ENCODE data around the gene DDX28. TPM values are rescaled to one million over a fixed set of nuclear protein-coding genes. Genes with fewer than 3 reads are reported as not detected.

Gene DDX28
- polyA plus RNA-seq, 2 of the 4 experiments (the other 2 are of a cell fraction), result 14.0 to 14.9 TPM

- no peak for DNase-seq (ENCODE audit: low read depth in 1 of 2, low spot score in 1 of 2)
- TF ChIP-seq, protein P1, sequence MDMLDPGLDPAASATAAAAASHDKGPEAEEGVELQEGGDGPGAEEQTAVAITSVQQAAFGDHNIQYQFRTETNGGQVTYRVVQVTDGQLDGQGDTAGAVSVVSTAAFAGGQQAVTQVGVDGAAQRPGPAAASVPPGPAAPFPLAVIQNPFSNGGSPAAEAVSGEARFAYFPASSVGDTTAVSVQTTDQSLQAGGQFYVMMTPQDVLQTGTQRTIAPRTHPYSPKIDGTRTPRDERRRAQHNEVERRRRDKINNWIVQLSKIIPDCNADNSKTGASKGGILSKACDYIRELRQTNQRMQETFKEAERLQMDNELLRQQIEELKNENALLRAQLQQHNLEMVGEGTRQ (IDR thresholded peaks at IDR 0.05), result no peak
- TF ChIP-seq PBX3 (IDR thresholded peaks at IDR 0.05), result no peak
- TF ChIP-seq KDM1A (IDR thresholded peaks at IDR 0.05; ENCODE audit: low read depth), result no peak
- TF ChIP-seq ZFP36 (IDR thresholded peaks at IDR 0.05; ENCODE audit: borderline replicate concordance, partially characterized antibody), result no peak
- no peak for TF ChIP-seq RARB (CRISPR knock-in tag; IDR thresholded peaks at IDR 0.05)
- FAIRE-seq, result no peak
- no peak overlapping the region for H3K27ac ChIP-seq
- 94% methylated on average over 2 of the region's 2 CpGs for WGBS (ENCODE audit: missing lambda C conversion rate)
- no peak for ATAC-seq
- CTCF ChIA-PET, result no interaction called here
- H3K9me3 ChIP-seq, result no peaks in the 10 kb centered on the region
- POLR2A ChIA-PET, result no interaction called here
- H3K4me3 ChIP-seq, result no peak overlapping the region
- no peak overlapping the region for H3K4me2 ChIP-seq
- no peaks in the 10 kb centered on the region for H3K4me1 ChIP-seq
Observed at GRCh38 chr16:68049449-68049848, 26.4 kb upstream of the DDX28 start.

GRCh38 chr16:68047987-68048386 lies 25.0 kb upstream of the DDX28 start:
- FAIRE-seq (no peak), DNase-seq (ENCODE audit: low read depth in 1 of 2, low spot score in 1 of 2) (no peak), ATAC-seq (no peak)
- H3K4me1 ChIP-seq, result no peaks in the 10 kb centered on the region
- no peak overlapping the region for H3K4me2 ChIP-seq
- no peak overlapping the region for H3K4me3 ChIP-seq
- no peak for TF ChIP-seq EHF (CRISPR knock-in tag; IDR thresholded peaks at IDR 0.05)
- no peak for TF ChIP-seq CBX2 (IDR thresholded peaks at IDR 0.05; ENCODE audit: borderline replicate concordance, low read depth)
- TF ChIP-seq EP300 (IDR thresholded peaks at IDR 0.05), result no peak
- no peak for TF ChIP-seq PHF8 (IDR thresholded peaks at IDR 0.05; ENCODE audit: borderline replicate concordance, low read depth)
- no peak for TF ChIP-seq POLR2A (IDR thresholded peaks at IDR 0.05; ENCODE audit: low read length)
- TF ChIP-seq FOSL2 (IDR thresholded peaks at IDR 0.05), result no peak
- no peak for TF ChIP-seq FOSL2 (CRISPR knock-in tag; IDR thresholded peaks at IDR 0.05)
- TF ChIP-seq, protein P2, sequence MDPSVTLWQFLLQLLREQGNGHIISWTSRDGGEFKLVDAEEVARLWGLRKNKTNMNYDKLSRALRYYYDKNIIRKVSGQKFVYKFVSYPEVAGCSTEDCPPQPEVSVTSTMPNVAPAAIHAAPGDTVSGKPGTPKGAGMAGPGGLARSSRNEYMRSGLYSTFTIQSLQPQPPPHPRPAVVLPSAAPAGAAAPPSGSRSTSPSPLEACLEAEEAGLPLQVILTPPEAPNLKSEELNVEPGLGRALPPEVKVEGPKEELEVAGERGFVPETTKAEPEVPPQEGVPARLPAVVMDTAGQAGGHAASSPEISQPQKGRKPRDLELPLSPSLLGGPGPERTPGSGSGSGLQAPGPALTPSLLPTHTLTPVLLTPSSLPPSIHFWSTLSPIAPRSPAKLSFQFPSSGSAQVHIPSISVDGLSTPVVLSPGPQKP (IDR thresholded peaks at IDR 0.05; ENCODE audit: low read depth, low read length), result no peak
- TF ChIP-seq RAD21 (conservative IDR thresholded peaks at IDR 0.05 in 1 of 2, IDR thresholded peaks at IDR 0.05 in 1 of 2), result no peak
- no peak for TF ChIP-seq CHD4 (IDR thresholded peaks at IDR 0.05; ENCODE audit: borderline replicate concordance)
- TF ChIP-seq POLR2AphosphoS2 (conservative IDR thresholded peaks at IDR 0.05; ENCODE audit: low read length), result no peak
- ChIA-PET CTCF (interaction anchor here (0.7 to 1.6 kb wide), 4 partner anchors 18 to 527 kb away, joined by 3 to 6 read pairs (median 3); no protein-coding TSS in a partner anchor), POLR2A (no interaction called here)
- H3K9me3 ChIP-seq, result no peaks in the 10 kb centered on the region
- WGBS (ENCODE audit: missing lambda C conversion rate), result 90% methylated on average over 2 of the region's 2 CpGs
- H3K27ac ChIP-seq, result no peak overlapping the region

- CTCF ChIA-PET, result interaction anchor here (0.6 to 1.2 kb wide), 3 partner anchors 12 to 429 kb away, joined by 3 to 4 read pairs (median 3); no protein-coding TSS in a partner anchor
- no peak for DNase-seq (ENCODE audit: low read depth in 1 of 2, low spot score in 1 of 2)
- H3K27ac ChIP-seq, result no peak overlapping the region
- TF ChIP-seq, protein P1 (IDR thresholded peaks at IDR 0.05), result no peak
- no peak for TF ChIP-seq FOXS1 (CRISPR knock-in tag; IDR thresholded peaks at IDR 0.05)
- TF ChIP-seq FOSB (CRISPR knock-in tag; IDR thresholded peaks at IDR 0.05), result no peak
- no peak for TF ChIP-seq JUN (IDR thresholded peaks at IDR 0.05)
- TF ChIP-seq CTCF (IDR thresholded peaks at IDR 0.05), result no peak
- TF ChIP-seq ZNF302 (CRISPR knock-in tag; IDR thresholded peaks at IDR 0.05), result no peak
- TF ChIP-seq, protein P3, sequence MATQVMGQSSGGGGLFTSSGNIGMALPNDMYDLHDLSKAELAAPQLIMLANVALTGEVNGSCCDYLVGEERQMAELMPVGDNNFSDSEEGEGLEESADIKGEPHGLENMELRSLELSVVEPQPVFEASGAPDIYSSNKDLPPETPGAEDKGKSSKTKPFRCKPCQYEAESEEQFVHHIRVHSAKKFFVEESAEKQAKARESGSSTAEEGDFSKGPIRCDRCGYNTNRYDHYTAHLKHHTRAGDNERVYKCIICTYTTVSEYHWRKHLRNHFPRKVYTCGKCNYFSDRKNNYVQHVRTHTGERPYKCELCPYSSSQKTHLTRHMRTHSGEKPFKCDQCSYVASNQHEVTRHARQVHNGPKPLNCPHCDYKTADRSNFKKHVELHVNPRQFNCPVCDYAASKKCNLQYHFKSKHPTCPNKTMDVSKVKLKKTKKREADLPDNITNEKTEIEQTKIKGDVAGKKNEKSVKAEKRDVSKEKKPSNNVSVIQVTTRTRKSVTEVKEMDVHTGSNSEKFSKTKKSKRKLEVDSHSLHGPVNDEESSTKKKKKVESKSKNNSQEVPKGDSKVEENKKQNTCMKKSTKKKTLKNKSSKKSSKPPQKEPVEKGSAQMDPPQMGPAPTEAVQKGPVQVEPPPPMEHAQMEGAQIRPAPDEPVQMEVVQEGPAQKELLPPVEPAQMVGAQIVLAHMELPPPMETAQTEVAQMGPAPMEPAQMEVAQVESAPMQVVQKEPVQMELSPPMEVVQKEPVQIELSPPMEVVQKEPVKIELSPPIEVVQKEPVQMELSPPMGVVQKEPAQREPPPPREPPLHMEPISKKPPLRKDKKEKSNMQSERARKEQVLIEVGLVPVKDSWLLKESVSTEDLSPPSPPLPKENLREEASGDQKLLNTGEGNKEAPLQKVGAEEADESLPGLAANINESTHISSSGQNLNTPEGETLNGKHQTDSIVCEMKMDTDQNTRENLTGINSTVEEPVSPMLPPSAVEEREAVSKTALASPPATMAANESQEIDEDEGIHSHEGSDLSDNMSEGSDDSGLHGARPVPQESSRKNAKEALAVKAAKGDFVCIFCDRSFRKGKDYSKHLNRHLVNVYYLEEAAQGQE (IDR thresholded peaks at IDR 0.05), result no peak
- TF ChIP-seq MAZ (IDR thresholded peaks at IDR 0.05; ENCODE audit: borderline replicate concordance, low read depth, low read length), result no peak
- no peak for TF ChIP-seq PBX3 (IDR thresholded peaks at IDR 0.05)
- no peak for TF ChIP-seq ESRRA (IDR thresholded peaks at IDR 0.05; ENCODE audit: borderline replicate concordance, low read length)
Observed at GRCh38 chr16:68046106-68046505, 23.1 kb upstream of the DDX28 start.

More at GRCh38 chr16:68046106-68046505, 23.1 kb upstream of the DDX28 start:
- WGBS (ENCODE audit: missing lambda C conversion rate), result 88% methylated on average over 7 of the region's 7 CpGs
- no peaks in the 10 kb centered on the region for H3K4me1 ChIP-seq
- H3K4me3 ChIP-seq, result no peak overlapping the region
- FAIRE-seq, result no peak
- POLR2A ChIA-PET, result no interaction called here
- H3K9me3 ChIP-seq, result no peaks in the 10 kb centered on the region
- no peak overlapping the region for H3K4me2 ChIP-seq
- ATAC-seq, result no peak
